K562 (cell line): ENCODE measurements around the gene ENSA. TPM values are rescaled to one million over a fixed set of nuclear protein-coding genes. Genes with fewer than 3 reads are reported as not detected.

ENCODE experiments used
- CBFA2T3 ChIP-seq: fragments of 450-650 bp; IDR thresholded peaks from 2 replicates; pipeline ENCODE4 v1.6.1; 2017
- FOXA1 ChIP-seq: fragments of 450-650 bp; IDR thresholded peaks from 2 replicates; pipeline ENCODE4 v1.6.1; 2016; ENCODE audit warnings: mild to moderate bottlenecking, borderline replicate concordance
- FOXK1 ChIP-seq: sonication (generic); formaldehyde crosslinking; IDR thresholded peaks from 2 replicates; pipeline ENCODE4 v1.8.0; 2022; ENCODE audit warnings: missing genetic modification reagents, mild to moderate bottlenecking, borderline replicate concordance
- FOXP1 ChIP-seq: sonication (generic); formaldehyde crosslinking; IDR thresholded peaks from 2 replicates; pipeline ENCODE4 v1.8.0; 2022; ENCODE audit warnings: mild to moderate bottlenecking, missing genetic modification reagents
- GATAD2A ChIP-seq: fragments of 450-650 bp; IDR thresholded peaks from 2 replicates; pipeline ENCODE4 v1.6.1; 2017
- HDAC6 ChIP-seq: IDR thresholded peaks from 2 replicates; pipeline ENCODE4 v1.6.1; 2012; ENCODE audit warnings: low read depth, mild to moderate bottlenecking, control low read depth, inconsistent platforms, low read length, moderate library complexity
- MTF1 ChIP-seq: fragments of 250-450 bp; sonication (Bioruptor Pico); IDR thresholded peaks from 2 replicates; pipeline ENCODE4 v1.9.0; 2021; ENCODE audit warnings: moderate library complexity, mild to moderate bottlenecking, inconsistent platforms, borderline replicate concordance
- NCOA4 ChIP-seq: fragments of 450-650 bp; IDR thresholded peaks from 2 replicates; pipeline ENCODE4 v1.6.1; 2018; ENCODE audit warnings: mild to moderate bottlenecking; ENCODE audit not compliant: partially characterized antibody
- NRF1 ChIP-seq, 2 experiments: fragments of 450-650 bp; IDR thresholded peaks in 1 of 2; conservative IDR thresholded peaks in 1 of 2; 2 replicates each; pipeline ENCODE4 v1.6.1; 2014; ENCODE audit warnings: mild to moderate bottlenecking in 2 of 2
- RB1 ChIP-seq: fragments of 450-650 bp; IDR thresholded peaks from 2 replicates; pipeline ENCODE4 v1.6.1; 2017; ENCODE audit warnings: low read depth, mild to moderate bottlenecking
- SMARCA4 ChIP-seq: fragments of 450-650 bp; IDR thresholded peaks from 2 replicates; pipeline ENCODE4 v1.6.1; 2016
- SREBF2 ChIP-seq: sonication (generic); formaldehyde crosslinking; IDR thresholded peaks from 2 replicates; pipeline ENCODE4 v1.4.0; 2020; ENCODE audit warnings: mild to moderate bottlenecking, missing genetic modification reagents
- ZNF57 ChIP-seq: fragments of 450-650 bp; formaldehyde crosslinking; IDR thresholded peaks from 2 replicates; pipeline ENCODE4 v1.4.0; 2020; ENCODE audit warnings: mild to moderate bottlenecking, moderate library complexity
- polyA plus RNA-seq, 8 experiments: library from polyadenylated mRNA; depleted of rRNA in 4 of 8; stranded (reverse) in 5 of 8; unstranded in 3 of 8; fragments of >200 nt; fragmentation: Nextera tagmentation in 2 of 8; fragmentation: Illumina TruSeq in 1 of 8; extraction: Ambion mirVana in 2 of 8; extraction: Trizol in 1 of 8; gene quantifications; 2 replicates each; pipeline versions ENCODE4 v1.2.1 to v1.2.3, GENCODE V29; 2011 to 2014; ENCODE audit warnings: inconsistent platforms in 1 of 8, missing spikeins in 1 of 8
- total RNA-seq, 7 experiments: library from RNA; depleted of rRNA in 6 of 7; stranded (reverse); fragments of >200 nt in 6 of 7; fragmentation: Illumina TruSeq in 2 of 7; extraction: Trizol in 2 of 7; gene quantifications; 2 replicates each; pipeline versions ENCODE4 v1.2.1 to v1.2.3, GENCODE V29; 2011 to 2021; ENCODE audit warnings: low replicate concordance in 1 of 7
- TF ChIP-seq, protein P1 (sequence below): IDR thresholded peaks from 2 replicates; pipeline ENCODE4 v1.6.1; 2011; ENCODE audit warnings: borderline replicate concordance, low read depth, mild to moderate bottlenecking, moderate library complexity, low read length; ENCODE audit not compliant: insufficient read depth, poor library complexity, severe bottlenecking
- TF ChIP-seq, protein P2 (sequence below), 2 experiments: fragments of 450-650 bp in 1 of 2; sonication (generic) in 1 of 2; formaldehyde crosslinking in 1 of 2; IDR thresholded peaks; 2 replicates each; pipeline versions ENCODE4 v1.7.1 to v1.9.0; 2016 to 2022; ENCODE audit warnings: inconsistent platforms in 1 of 2, mild to moderate bottlenecking in 1 of 2, missing genetic modification reagents in 1 of 2
- TF ChIP-seq, protein P3 (sequence below), 2 experiments: fragments of 450-650 bp; conservative IDR thresholded peaks; 2 replicates each; pipeline ENCODE4 v1.6.1; 2017; ENCODE audit warnings: mild to moderate bottlenecking in 2 of 2, moderate library complexity in 2 of 2

The ENSA gene
- total and polyA plus RNA-seq, 9 of the 15 experiments (the other 6 are each of a cell fraction or from before 2014, with no cell fraction given): 68.1 to 605 (median 188) TPM

DNA sequence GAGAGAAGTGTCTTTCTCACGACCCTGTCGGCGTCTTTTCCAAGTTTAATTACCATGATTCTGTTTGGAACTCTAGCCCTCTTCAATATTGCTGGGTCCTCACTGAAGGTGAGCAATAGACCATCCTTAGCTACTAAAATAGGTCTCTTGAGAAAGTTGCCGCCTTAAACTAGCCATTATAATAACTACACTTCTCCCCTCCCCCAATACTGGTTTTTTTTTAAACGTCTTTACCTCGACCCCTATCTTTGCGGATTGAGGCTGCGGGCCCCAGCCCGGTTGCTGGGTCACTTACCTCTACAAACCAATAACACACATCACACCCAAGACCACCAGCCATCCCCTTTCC, 672 bp downstream of the ENSA start (continued):
- TF ChIP-seq NCOA4: no peak
- TF ChIP-seq SREBF2 (CRISPR knock-in tag): 0 out of 2 replicates have a peak, but pooled peaks have one; percentile 49
- TF ChIP-seq, protein P1, sequence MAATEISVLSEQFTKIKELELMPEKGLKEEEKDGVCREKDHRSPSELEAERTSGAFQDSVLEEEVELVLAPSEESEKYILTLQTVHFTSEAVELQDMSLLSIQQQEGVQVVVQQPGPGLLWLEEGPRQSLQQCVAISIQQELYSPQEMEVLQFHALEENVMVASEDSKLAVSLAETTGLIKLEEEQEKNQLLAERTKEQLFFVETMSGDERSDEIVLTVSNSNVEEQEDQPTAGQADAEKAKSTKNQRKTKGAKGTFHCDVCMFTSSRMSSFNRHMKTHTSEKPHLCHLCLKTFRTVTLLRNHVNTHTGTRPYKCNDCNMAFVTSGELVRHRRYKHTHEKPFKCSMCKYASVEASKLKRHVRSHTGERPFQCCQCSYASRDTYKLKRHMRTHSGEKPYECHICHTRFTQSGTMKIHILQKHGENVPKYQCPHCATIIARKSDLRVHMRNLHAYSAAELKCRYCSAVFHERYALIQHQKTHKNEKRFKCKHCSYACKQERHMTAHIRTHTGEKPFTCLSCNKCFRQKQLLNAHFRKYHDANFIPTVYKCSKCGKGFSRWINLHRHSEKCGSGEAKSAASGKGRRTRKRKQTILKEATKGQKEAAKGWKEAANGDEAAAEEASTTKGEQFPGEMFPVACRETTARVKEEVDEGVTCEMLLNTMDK: no peak
- 0 out of 2 replicates have a peak, but pooled peaks have one; percentile 14 for TF ChIP-seq RB1
- peak; percentile 71; the same call in 1 of the 2 replicates for TF ChIP-seq GATAD2A
- TF ChIP-seq, protein P2, sequence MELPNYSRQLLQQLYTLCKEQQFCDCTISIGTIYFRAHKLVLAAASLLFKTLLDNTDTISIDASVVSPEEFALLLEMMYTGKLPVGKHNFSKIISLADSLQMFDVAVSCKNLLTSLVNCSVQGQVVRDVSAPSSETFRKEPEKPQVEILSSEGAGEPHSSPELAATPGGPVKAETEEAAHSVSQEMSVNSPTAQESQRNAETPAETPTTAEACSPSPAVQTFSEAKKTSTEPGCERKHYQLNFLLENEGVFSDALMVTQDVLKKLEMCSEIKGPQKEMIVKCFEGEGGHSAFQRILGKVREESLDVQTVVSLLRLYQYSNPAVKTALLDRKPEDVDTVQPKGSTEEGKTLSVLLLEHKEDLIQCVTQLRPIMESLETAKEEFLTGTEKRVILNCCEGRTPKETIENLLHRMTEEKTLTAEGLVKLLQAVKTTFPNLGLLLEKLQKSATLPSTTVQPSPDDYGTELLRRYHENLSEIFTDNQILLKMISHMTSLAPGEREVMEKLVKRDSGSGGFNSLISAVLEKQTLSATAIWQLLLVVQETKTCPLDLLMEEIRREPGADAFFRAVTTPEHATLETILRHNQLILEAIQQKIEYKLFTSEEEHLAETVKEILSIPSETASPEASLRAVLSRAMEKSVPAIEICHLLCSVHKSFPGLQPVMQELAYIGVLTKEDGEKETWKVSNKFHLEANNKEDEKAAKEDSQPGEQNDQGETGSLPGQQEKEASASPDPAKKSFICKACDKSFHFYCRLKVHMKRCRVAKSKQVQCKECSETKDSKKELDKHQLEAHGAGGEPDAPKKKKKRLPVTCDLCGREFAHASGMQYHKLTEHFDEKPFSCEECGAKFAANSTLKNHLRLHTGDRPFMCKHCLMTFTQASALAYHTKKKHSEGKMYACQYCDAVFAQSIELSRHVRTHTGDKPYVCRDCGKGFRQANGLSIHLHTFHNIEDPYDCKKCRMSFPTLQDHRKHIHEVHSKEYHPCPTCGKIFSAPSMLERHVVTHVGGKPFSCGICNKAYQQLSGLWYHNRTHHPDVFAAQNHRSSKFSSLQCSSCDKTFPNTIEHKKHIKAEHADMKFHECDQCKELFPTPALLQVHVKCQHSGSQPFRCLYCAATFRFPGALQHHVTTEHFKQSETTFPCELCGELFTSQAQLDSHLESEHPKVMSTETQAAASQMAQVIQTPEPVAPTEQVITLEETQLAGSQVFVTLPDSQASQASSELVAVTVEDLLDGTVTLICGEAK (IDR thresholded peaks at IDR 0.05): no peak; the same call in 1 of the 2 replicates
- TF ChIP-seq, protein P2 (CRISPR knock-in tag; IDR thresholded peaks at IDR 0.05): no peak
- no peak for TF ChIP-seq NRF1 (conservative IDR thresholded peaks at IDR 0.05 in 1 of 2, IDR thresholded peaks at IDR 0.05 in 1 of 2)
- no peak for TF ChIP-seq FOXK1 (CRISPR knock-in tag)
- no peak for TF ChIP-seq MTF1
- TF ChIP-seq HDAC6: no peak
- TF ChIP-seq, protein P3, sequence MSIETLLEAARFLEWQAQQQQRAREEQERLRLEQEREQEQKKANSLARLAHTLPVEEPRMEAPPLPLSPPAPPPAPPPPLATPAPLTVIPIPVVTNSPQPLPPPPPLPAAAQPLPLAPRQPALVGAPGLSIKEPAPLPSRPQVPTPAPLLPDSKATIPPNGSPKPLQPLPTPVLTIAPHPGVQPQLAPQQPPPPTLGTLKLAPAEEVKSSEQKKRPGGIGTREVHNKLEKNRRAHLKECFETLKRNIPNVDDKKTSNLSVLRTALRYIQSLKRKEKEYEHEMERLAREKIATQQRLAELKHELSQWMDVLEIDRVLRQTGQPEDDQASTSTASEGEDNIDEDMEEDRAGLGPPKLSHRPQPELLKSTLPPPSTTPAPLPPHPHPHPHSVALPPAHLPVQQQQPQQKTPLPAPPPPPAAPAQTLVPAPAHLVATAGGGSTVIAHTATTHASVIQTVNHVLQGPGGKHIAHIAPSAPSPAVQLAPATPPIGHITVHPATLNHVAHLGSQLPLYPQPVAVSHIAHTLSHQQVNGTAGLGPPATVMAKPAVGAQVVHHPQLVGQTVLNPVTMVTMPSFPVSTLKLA (conservative IDR thresholded peaks at IDR 0.05): 0 out of 4 replicates have a peak, but pooled peaks of 1 of the 2 experiments have one; percentile 10
- no peak for TF ChIP-seq ZNF57 (CRISPR knock-in tag)
- peak; percentile 38; the same call in 1 of the 2 replicates for TF ChIP-seq SMARCA4
- no peak for TF ChIP-seq FOXA1
- TF ChIP-seq CBFA2T3: no peak
- no peak for TF ChIP-seq FOXP1 (CRISPR knock-in tag)
